Parathyroid adenoma (tissue), 2 donors: Measurements from ENCODE around the gene SORCS2.

ENCODE experiments used
- H2AFZ ChIP-seq: fragments of 300-600 bp; sonication (generic); one replicate; pipeline ENCODE4 v1.7.0; 2017; ENCODE audit warnings: antibody characterized with exemption, mild to moderate bottlenecking
- H3K27ac ChIP-seq: fragments of 300-600 bp; sonication (generic); one replicate; pipeline ENCODE4 v1.7.0; 2017
- H3K27me3 ChIP-seq: fragments of 300-600 bp; sonication (generic); one replicate; pipeline ENCODE4 v1.7.0; 2017; ENCODE audit warnings: low read length; ENCODE audit not compliant: control insufficient read depth, insufficient read depth
- H3K36me3 ChIP-seq: fragments of 300-600 bp; sonication (generic); one replicate; pipeline ENCODE4 v1.7.0; 2017; ENCODE audit warnings: low read length; ENCODE audit not compliant: control insufficient read depth, insufficient read depth
- H3K4me1 ChIP-seq: fragments of 300-600 bp; sonication (generic); one replicate; pipeline ENCODE4 v1.7.0; 2017; ENCODE audit warnings: control low read depth
- H3K4me2 ChIP-seq: fragments of 300-600 bp; sonication (generic); one replicate; pipeline ENCODE4 v1.7.0; 2017; ENCODE audit warnings: low read length
- H3K4me3 ChIP-seq: fragments of 300-600 bp; sonication (generic); one replicate; pipeline ENCODE4 v1.7.0; 2017; ENCODE audit warnings: low read depth, low read length
- H3K79me2 ChIP-seq: fragments of 300-600 bp; sonication (generic); one replicate; pipeline ENCODE4 v1.7.0; 2017; ENCODE audit warnings: control low read depth
- H3K9ac ChIP-seq: fragments of 300-600 bp; sonication (generic); one replicate; pipeline ENCODE4 v1.7.0; 2017; ENCODE audit warnings: mild to moderate bottlenecking
- H3K9me3 ChIP-seq: fragments of 300-600 bp; sonication (generic); one replicate; pipeline ENCODE4 v1.7.0; 2017; ENCODE audit warnings: low read length; ENCODE audit not compliant: control insufficient read depth
- TF ChIP-seq, protein P1 (sequence below): fragments of 300-600 bp; sonication (generic); IDR thresholded peaks from one replicate; pipeline ENCODE4 v1.7.0; 2017; ENCODE audit warnings: antibody characterized with exemption, mild to moderate bottlenecking
- donor health status: primary hyperparathyroidism.

SORCS2 gene

DNA sequence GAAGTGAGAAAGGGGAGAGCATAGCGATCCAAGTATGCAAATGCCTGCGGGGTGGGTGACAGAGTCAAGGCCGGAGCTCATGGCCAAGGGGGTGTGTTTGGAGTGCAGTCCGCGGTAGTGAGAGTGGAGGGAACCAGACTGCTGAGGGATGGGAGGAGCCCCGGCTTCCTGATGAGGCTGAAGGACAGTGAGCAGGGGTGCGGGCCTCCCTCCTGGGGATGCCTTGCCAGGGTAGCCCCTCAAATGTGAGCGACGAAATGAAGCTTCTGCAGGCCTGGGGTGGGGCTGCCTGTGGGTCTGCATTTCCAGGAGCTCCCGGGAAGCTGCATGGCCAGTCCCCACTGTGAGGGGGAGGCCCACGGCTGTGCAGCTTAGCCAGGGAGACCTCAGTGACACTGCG lies 197.4 kb downstream of the SORCS2 start:
- Histone ChIP-seq H3K4me3 (no peak overlapping the region), H3K4me2 (no peak overlapping the region)
- TF ChIP-seq, protein P1, sequence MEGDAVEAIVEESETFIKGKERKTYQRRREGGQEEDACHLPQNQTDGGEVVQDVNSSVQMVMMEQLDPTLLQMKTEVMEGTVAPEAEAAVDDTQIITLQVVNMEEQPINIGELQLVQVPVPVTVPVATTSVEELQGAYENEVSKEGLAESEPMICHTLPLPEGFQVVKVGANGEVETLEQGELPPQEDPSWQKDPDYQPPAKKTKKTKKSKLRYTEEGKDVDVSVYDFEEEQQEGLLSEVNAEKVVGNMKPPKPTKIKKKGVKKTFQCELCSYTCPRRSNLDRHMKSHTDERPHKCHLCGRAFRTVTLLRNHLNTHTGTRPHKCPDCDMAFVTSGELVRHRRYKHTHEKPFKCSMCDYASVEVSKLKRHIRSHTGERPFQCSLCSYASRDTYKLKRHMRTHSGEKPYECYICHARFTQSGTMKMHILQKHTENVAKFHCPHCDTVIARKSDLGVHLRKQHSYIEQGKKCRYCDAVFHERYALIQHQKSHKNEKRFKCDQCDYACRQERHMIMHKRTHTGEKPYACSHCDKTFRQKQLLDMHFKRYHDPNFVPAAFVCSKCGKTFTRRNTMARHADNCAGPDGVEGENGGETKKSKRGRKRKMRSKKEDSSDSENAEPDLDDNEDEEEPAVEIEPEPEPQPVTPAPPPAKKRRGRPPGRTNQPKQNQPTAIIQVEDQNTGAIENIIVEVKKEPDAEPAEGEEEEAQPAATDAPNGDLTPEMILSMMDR: no peak

DNA sequence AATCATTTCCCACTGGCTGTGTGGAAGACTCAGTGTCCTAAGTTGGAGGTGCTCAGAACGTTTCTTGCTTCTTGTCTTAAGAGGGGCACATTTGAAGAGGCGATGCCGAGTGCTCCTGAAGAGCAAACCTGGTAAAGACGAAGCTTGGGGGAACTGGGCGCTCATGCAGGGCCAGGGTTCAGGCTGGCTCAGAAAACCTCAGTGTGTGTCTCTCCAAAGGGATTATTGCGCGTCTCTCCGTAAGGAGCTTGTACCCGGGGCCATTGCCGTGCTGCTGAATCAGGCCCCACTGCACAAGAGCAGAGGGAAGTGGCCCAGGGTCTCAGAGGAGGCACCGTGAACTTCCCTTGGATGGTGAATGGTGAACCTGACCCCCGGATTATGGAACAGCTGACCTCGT lies 198.0 kb downstream of the SORCS2 start:
- H3K9ac ChIP-seq: no peak overlapping the region
- no peaks in the 10 kb centered on the region for H3K79me2 ChIP-seq
- TF ChIP-seq, protein P1: no peak
- H2AFZ ChIP-seq: no peak overlapping the region
- no peaks in the 10 kb centered on the region for H3K36me3 ChIP-seq
- H3K9me3 ChIP-seq: no peaks in the 10 kb centered on the region
- H3K27me3 ChIP-seq: no peaks in the 10 kb centered on the region
- H3K4me3 ChIP-seq: no peak overlapping the region
- H3K4me1 ChIP-seq: no peaks in the 10 kb centered on the region
- no peak overlapping the region for H3K4me2 ChIP-seq
- no peak overlapping the region for H3K27ac ChIP-seq

More for the DNA sequence above, 197.4 kb downstream of the SORCS2 start:
- H3K27me3 ChIP-seq: no peaks in the 10 kb centered on the region
- no peak overlapping the region for H3K27ac ChIP-seq
- no peaks in the 10 kb centered on the region for H3K4me1 ChIP-seq
- no peaks in the 10 kb centered on the region for H3K9me3 ChIP-seq
- H3K36me3 ChIP-seq: no peaks in the 10 kb centered on the region
- H2AFZ ChIP-seq: no peak overlapping the region
- no peaks in the 10 kb centered on the region for H3K79me2 ChIP-seq
- no peak overlapping the region for H3K9ac ChIP-seq

DNA sequence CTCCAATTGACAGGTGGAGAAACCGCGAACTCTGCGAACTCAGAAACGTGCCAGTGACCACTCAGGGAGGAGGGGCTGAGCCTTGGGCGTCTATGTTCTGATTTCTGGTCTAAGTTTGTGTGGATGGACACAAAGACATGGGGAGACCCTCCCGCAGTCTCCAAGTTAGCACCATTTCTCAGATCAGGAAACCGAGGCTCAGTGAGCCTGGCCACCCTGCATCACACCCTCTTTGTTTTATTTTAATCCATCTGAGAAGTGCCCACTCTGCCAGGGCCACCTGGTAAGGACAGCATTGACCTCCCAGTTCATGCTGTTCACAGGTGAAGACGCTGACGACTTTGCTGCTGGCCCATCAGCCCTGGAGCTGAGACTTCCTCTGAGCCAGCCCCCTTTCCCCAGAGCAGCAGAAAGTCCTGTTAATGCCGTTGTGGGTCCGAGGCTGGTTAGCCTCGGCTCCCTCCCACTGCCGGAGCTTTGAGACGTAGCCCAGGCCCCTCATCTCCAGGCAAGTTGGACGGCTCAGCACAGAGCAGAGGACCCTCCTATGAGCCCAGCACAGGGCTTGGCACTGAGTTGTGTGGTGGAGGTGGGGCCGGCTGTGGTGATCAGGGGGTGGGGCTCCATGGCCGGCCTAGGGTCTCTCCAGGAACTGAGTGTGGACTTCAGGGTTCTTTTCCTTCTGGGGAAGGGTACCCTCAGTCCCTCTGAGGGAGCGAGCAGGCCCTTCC lies 198.7 kb downstream of the SORCS2 start:
- Histone ChIP-seq H3K27ac (no peak overlapping the region), H3K4me2 (no peak overlapping the region), H3K79me2 (no peaks in the 10 kb centered on the region), H3K9me3 (no peaks in the 10 kb centered on the region), H3K27me3 (no peaks in the 10 kb centered on the region), H3K4me1 (no peaks in the 10 kb centered on the region), H3K9ac (no peak overlapping the region), H3K36me3 (no peaks in the 10 kb centered on the region), H2AFZ (no peak overlapping the region), H3K4me3 (no peak overlapping the region)
- TF ChIP-seq, protein P1: no peak

DNA sequence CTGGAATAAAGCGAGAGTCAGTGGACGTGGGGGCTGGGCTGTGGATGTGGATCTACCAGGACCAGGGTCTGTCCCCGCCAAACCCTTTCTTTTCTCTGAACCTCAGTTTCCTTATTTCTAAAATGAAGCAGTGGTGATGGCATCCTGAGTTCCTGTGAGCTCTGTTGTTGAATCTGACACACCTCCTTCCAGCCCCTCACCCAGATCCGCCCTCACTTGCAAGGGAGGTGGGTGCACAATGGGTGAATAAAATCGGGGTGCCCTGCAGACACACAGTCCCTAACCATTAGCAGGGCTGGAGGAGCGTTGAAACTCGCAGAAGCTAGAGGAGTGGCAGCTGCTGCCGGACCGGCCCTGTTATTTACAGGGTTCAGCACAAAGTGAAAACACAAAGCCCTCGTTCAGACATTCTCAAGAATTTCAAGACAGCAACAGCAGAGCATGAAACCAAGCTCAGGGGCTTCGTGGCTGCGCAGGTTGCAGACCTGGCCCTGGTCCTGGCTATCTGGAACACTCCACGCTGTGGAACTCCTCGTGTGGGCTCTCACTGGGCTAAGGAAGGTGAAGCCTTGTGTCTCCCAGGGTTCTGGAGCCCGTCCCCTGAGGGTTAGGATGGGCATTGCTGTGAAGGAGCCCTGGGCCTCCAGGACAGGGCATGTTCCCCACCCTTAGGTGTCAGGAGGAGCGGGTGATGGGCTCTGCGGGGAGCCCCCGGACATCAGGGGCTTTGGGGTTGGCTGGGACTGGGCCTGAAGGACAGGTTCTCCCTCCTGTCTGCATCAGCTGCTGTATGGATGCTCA lies 199.5 kb downstream of the SORCS2 start:
- H3K36me3 ChIP-seq: no peaks in the 10 kb centered on the region
- H3K79me2 ChIP-seq: no peaks in the 10 kb centered on the region
- H3K9me3 ChIP-seq: no peaks in the 10 kb centered on the region
- no peak overlapping the region for H3K9ac ChIP-seq
- TF ChIP-seq, protein P1: no peak
- no peak overlapping the region for H3K4me2 ChIP-seq
- no peak overlapping the region for H3K4me3 ChIP-seq
- no peak overlapping the region for H3K27ac ChIP-seq
- no peak overlapping the region for H2AFZ ChIP-seq
- no peaks in the 10 kb centered on the region for H3K27me3 ChIP-seq
- H3K4me1 ChIP-seq: no peaks in the 10 kb centered on the region
